ENCODE results near the gene GABPB1. TPM values are rescaled to one million over a fixed set of nuclear protein-coding genes. Genes with fewer than 3 reads are reported as not detected.

GABPB1 gene
- total RNA-seq, 1 donor from 2014 or later: 13.3 TPM

DNA sequence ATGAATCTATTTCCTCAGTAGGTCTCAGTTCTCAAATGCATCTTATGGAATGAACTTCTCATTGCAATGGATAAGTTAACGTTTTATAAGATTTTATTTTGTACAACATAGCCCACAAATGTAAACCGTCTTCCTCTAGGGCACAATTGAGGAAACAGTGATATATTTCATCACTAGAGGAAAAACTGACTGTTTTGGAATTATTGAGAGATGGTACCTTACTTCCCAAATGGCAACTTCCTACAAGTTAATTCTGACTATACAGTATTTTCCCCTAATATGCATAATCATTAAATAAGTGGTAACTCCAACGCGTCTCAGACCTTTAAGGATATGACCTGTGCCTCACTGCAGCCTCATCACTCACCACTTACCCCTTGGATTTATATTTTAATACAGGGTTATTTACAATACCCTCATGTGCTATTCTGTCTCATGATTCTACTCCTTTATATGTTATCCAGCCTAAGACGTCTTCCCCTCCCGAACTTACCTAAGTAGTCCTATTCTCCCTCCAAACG, 13.3 kb downstream of the GABPB1 start:
- TF ChIP-seq POLR2AphosphoS5 (IDR thresholded peaks at IDR 0.05; ENCODE audit: insufficient read depth in 1 of 2, low read depth in 1 of 2): no peak
- TF ChIP-seq CTCF (IDR thresholded peaks at IDR 0.05): no peak
- no peak for TF ChIP-seq POLR2A (IDR thresholded peaks at IDR 0.05)
- Histone ChIP-seq H3K9me3 (no peaks in the 10 kb centered on the region), H3K27me3 (no peaks in the 10 kb centered on the region), H3K27ac (no peak overlapping the region), H3K36me3 (peaks cover 0 to 6% of the 10 kb centered on the region in 2 donors), H3K4me1 (peaks cover 8% of the 10 kb centered on the region), H3K4me3 (no peak overlapping the region)
- DNase-seq (ENCODE audit: extremely low spot score in 2 of 2): no peak
- intact Hi-C loops (cut with DNase I): no loop called here

DNA sequence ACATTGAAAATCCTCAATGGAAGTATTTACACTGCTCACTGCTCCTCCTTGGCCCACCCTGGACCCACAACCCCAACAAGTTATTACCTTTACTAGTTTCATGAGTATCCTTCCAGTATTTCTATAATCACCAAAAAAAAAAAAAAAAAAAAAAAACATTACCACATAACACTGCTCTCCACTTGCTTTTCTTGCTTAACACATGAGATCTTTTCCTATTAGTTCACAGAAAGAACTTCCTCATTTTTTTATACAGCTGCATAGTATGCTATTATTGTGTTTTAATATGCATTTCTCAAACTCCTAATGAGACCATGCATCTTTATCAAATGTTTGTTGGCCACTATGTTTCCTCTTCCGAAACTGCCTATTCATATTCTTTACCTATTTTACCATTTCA, 14.6 kb downstream of the GABPB1 start:
- DNase-seq (ENCODE audit: extremely low spot score in 2 of 2): no peak
- H3K9me3 ChIP-seq: no peaks in the 10 kb centered on the region
- no peak overlapping the region for H3K4me3 ChIP-seq
- TF ChIP-seq POLR2A (IDR thresholded peaks at IDR 0.05): no peak
- no peak for TF ChIP-seq CTCF (IDR thresholded peaks at IDR 0.05)
- no peak for TF ChIP-seq POLR2AphosphoS5 (IDR thresholded peaks at IDR 0.05; ENCODE audit: insufficient read depth in 1 of 2, low read depth in 1 of 2)
- H3K36me3 ChIP-seq: peaks cover 0 to 6% of the 10 kb centered on the region in 2 donors
- intact Hi-C loops (cut with DNase I): no loop called here
- no peak overlapping the region for H3K27ac ChIP-seq
- H3K27me3 ChIP-seq: no peaks in the 10 kb centered on the region
- no peaks in the 10 kb centered on the region for H3K4me1 ChIP-seq

DNA sequence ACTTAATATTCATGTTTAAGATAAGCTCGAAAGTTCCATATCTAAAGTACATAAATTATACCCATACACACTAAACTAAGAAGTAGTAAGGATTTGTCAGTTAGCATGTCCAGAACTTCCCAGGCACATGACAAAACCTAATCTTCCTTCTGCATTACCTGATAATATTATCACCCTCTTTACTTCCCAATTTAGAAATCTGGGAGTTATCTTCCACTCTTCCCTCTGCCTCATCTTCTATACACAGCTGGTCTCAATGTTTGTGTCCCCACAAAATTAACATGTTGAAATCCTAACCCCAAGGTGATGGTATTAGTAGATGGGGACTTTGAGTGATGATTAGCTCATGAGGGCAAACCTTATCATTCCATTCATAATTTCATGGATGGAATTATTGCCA, 15.3 kb downstream of the GABPB1 start:
- peaks cover 0 to 6% of the 10 kb centered on the region in 2 donors for H3K36me3 ChIP-seq
- H3K9me3 ChIP-seq: no peaks in the 10 kb centered on the region
- no peak for DNase-seq (ENCODE audit: extremely low spot score in 2 of 2)
- no peaks in the 10 kb centered on the region for H3K4me1 ChIP-seq
- H3K27me3 ChIP-seq: no peaks in the 10 kb centered on the region
- no peak overlapping the region for H3K4me3 ChIP-seq
- H3K27ac ChIP-seq: no peak overlapping the region
- intact Hi-C loops (cut with DNase I): no loop called here
- TF ChIP-seq POLR2AphosphoS5 (IDR thresholded peaks at IDR 0.05; ENCODE audit: insufficient read depth in 1 of 2, low read depth in 1 of 2) (no peak), CTCF (IDR thresholded peaks at IDR 0.05) (no peak), POLR2A (IDR thresholded peaks at IDR 0.05) (no peak)

- Histone ChIP-seq H3K36me3 (peaks cover 0 to 6% of the 10 kb centered on the region in 2 donors), H3K27ac (no peak overlapping the region), H3K4me1 (no peaks in the 10 kb centered on the region), H3K9me3 (no peaks in the 10 kb centered on the region), H3K4me3 (no peak overlapping the region), H3K27me3 (no peaks in the 10 kb centered on the region)
- intact Hi-C loops (cut with DNase I): no loop called here
- DNase-seq (ENCODE audit: extremely low spot score in 2 of 2): no peak
- TF ChIP-seq CTCF (IDR thresholded peaks at IDR 0.05): no peak
- no peak for TF ChIP-seq POLR2A (IDR thresholded peaks at IDR 0.05)
- no peak for TF ChIP-seq POLR2AphosphoS5 (IDR thresholded peaks at IDR 0.05; ENCODE audit: insufficient read depth in 1 of 2, low read depth in 1 of 2)
These were observed 19.7 kb downstream of the GABPB1 start for GRCh38 chr15:50335251-50335650.

DNA sequence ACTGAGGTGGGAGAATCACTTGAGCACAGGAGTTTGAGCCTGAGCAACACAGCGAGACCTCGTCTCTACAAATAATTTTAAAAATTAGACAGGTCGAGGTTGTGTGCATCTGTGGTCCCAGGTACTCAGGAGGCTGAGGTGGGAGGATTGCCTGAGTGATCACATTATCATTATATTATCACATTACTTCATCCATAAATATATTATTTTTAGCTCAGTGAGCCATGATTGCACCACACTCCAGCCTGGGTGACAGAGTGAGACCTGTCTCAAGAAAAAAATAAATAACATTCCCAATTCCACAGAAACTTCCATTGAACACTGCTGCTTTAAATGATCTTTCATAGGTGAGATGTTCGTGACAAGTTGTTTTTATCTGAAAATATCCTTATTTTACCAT, 21.8 kb downstream of the GABPB1 start:
- intact Hi-C loops (cut with DNase I): no loop called here
- Histone ChIP-seq H3K9me3 (no peaks in the 10 kb centered on the region), H3K36me3 (peaks cover 0 to 6% of the 10 kb centered on the region in 2 donors), H3K4me1 (no peaks in the 10 kb centered on the region), H3K27me3 (no peaks in the 10 kb centered on the region), H3K4me3 (no peak overlapping the region), H3K27ac (no peak overlapping the region)
- TF ChIP-seq POLR2A (IDR thresholded peaks at IDR 0.05) (no peak), POLR2AphosphoS5 (IDR thresholded peaks at IDR 0.05; ENCODE audit: insufficient read depth in 1 of 2, low read depth in 1 of 2) (no peak), CTCF (IDR thresholded peaks at IDR 0.05) (no peak)
- no peak for DNase-seq (ENCODE audit: extremely low spot score in 2 of 2)
